NT2/D1 (cell line): ENCODE data around the gene PKP3.

Source experiments
- SUZ12 ChIP-seq: IDR thresholded peaks from 2 replicates; pipeline ENCODE4 v1.6.1; 2011; ENCODE audit not compliant: insufficient read length, insufficient read depth; ENCODE audit errors: extremely low read depth
- YY1 ChIP-seq: IDR thresholded peaks from 2 replicates; pipeline ENCODE4 v1.6.1; 2011; ENCODE audit not compliant: insufficient read length, insufficient read depth
- ZNF274 ChIP-seq: IDR thresholded peaks from 2 replicates; pipeline ENCODE4 v1.6.1; 2011; ENCODE audit warnings: mild to moderate bottlenecking, low read depth, low read length

DNA sequence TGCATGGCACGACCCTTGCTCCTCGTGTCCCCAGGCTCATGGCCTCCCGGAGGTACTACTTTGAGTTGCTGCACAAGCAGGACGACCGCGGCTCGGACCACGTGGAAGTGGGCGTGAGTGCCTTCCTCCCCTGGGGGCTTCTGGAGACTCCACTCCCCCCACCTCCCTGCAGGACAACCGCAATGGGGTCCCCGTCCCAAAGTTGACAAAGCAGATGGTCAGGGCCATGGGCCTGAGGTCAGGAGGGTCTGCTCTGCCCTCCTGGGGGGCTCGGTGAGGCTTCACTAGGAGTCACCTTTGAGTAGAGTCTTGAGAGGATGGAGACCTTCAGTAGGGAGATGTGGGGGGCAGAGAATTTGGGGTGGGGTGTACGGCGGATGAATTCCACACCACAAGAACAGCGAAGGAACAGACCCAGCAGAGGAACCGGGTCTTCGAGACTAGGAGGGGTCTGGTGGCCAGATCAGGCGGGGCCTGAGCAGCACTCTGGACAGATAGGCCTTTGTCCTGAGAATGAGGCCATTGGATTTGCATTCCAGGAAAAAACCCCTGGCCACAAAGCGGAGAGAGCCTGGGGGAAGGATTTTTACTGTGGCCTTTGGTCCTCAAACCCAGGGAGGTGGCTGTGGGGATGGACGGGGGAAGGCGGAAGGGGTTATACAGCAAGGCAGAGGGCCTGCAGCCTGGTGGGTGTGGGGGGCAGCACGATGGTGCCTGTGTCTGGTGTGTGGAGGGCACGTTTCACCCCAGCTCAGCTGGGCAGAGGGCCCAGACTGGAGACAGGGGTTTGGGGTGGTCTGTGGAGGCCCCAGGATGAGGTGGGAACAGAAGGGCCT lies 20.1 kb upstream of the PKP3 start:
- TF ChIP-seq YY1 (no peak), ZNF274 (no peak), SUZ12 (no peak)
